HG03442 (cell line): ENCODE results near the gene ZMIZ2.
"Not testable (repeated sequence)": the region's sequence is repeated elsewhere in the genome, so short reads cannot be mapped to it uniquely, and the experiment has no call there.

Source experiments
- ATAC-seq: cut with Tn5 transposase; IDR thresholded peaks from one replicate; pipeline ENCODE4 v1.9.1; 2021; ENCODE audit warnings: mild to moderate bottlenecking, moderate library complexity; ENCODE audit not compliant: unreplicated experiment

The ZMIZ2 gene

GRCh38 chr7:44799939-44800338, 51.3 kb downstream of the ZMIZ2 start:
- no peak for ATAC-seq

DNA sequence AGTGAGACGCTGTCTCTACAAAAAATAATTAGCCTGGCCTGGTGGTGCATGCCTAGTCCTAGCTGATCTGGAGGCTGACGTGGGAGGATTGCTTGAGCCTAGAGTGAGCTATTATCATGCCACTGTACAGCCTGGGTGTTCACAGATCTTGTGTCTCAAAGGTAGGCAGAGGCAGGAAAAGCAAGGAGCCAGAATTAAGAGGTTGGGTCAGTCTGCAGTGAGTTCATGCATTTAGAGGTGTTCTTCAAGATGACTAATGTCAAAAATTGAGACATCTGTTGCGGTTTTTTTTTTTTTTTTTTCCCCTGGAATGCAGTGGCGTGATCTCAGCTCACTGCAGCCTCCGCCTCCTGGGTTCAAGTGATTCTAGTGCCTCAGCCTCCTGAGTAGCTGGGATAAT, 53.2 kb downstream of the ZMIZ2 start:
- no peak for ATAC-seq

GRCh38 chr7:44802418-44803025, 53.9 kb downstream of the ZMIZ2 start:
- no peak for ATAC-seq

DNA sequence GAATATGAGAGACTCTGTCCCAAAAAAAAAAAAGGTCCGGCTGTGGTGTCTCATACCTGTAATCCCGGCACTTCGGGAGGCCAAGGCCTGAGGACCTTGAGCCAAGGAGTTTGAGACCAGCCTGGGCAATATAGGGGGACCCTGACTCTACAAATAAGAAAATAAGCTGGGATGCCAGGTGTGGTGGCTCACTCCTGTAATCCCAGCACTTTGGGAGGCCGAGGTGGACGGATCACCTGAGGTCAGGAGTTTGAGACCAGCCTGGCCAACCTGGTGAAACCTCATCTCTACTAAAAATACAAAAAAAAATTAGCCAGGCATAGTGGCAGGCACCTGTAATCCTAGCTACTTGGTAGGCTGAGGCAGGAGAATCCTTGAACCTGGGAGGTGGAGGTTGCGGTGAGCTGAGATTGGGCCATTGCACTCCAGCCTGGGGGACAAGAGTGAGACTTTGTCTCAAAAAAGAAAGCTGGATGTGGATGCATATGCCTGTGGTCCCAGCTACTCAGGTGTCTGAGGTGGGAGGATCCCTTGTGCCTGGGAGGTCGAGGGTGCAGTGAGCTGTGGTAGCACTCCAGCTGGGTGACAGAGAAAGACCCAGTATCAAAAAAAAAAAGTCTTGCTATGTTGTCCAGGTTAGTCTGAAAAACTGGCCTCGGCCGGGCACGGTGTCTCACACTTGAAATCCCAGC, 55.3 kb downstream of the ZMIZ2 start:
- ATAC-seq: not testable (repeated sequence)

DNA sequence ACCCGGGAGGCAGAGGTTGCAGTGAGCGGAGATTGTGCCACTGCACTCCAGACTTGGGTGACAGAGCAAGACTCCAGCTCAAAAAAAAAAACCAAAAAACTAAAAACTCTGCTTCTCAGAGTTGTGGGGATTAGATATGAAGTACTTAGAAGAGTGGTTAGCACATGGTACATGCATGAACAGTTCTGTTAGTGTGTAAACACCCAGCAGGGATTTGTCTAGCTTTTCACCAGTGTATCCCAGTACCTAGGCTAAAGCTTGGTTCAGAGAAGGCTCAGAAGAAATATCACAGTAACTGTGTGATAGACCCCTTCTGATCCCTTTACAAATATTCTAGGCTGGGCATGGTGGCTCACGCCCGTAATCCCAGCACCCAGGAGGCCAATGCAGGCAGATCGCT, 57.3 kb downstream of the ZMIZ2 start:
- ATAC-seq: no peak

DNA sequence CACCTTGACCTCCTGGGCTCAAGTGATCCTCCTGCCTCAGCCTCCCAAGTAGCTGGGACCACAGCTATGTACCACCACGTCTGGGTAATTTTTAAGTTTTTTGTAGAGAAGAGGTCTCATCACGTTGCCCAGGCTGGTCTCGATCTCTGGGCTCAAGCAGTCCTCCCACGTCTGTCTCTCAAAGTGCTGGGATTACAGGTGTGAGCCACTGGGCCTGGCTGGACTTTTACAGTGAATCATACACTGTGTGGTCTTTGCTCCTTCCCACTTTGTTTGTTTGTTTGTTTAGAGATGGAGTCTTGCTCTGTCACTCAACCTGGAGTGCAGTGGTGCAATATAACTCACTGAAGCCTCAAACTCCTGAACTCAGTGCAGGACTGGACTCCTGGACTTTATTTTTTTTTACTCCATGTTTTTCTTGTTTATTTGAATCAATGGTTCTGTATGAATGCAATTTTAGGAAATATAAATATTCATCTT, 60.3 kb downstream of the ZMIZ2 start:
- no peak for ATAC-seq

- ATAC-seq: no peak
These were observed 62.4 kb downstream of the ZMIZ2 start for GRCh38 chr7:44811093-44811492.

- no peak for ATAC-seq
These were observed 62.9 kb downstream of the ZMIZ2 start for GRCh38 chr7:44811571-44811970.

GRCh38 chr7:44814919-44815318, 66.3 kb downstream of the ZMIZ2 start:
- ATAC-seq: no peak

- ATAC-seq: no peak
These were observed 70.6 kb downstream of the ZMIZ2 start for GRCh38 chr7:44819292-44819691.
